Measurements from ENCODE around the gene ACVR1B. TPM values are rescaled to one million over a fixed set of nuclear protein-coding genes. Genes with fewer than 3 reads are reported as not detected.

ACVR1B gene
- total RNA-seq, 2 experiments from 2014 or later = 8.7 to 9.1 TPM

- Mint-ChIP-seq H3K9me3 (no peaks in the 10 kb centered on the region), H3K4me3 (no peak overlapping the region), H3K27me3 (ENCODE audit: low read depth) (peaks cover 3% of the 10 kb centered on the region), H3K36me3 (ENCODE audit: low read depth) (no peaks in the 10 kb centered on the region), H3K27ac (no peak overlapping the region), H3K4me1 (ENCODE audit: low read depth) (peaks cover 18% of the 10 kb centered on the region)
- DNase-seq = no peak
- CTCF ChIA-PET = interaction anchor here (0.6 to 11.9 kb wide), 16 partner anchors 11 to 1720 kb away, joined by 3 to 319 read pairs (median 3); no protein-coding TSS in a partner anchor
- intact Hi-C loops (cut with micrococcal nuclease) = no loop called here
Observed at GRCh38 chr12:52003591-52003990, 52.1 kb downstream of the ACVR1B start.

GRCh38 chr12:52004042-52004648 is 52.6 kb downstream of the ACVR1B start:
- H3K27ac Mint-ChIP-seq = no peak overlapping the region
- intact Hi-C loops (cut with micrococcal nuclease) = no loop called here
- peak; percentile 43 for DNase-seq

GRCh38 chr12:52005218-52005902 is 53.9 kb downstream of the ACVR1B start:
- H3K27ac Mint-ChIP-seq = no peak overlapping the region
- peak overlapping the region; percentile 78 for H3K4me3 Mint-ChIP-seq
- no peaks in the 10 kb centered on the region for H3K9me3 Mint-ChIP-seq
- CTCF ChIA-PET = interaction anchor here (0.8 to 11.9 kb wide), 7 partner anchors 10 to 273 kb away, joined by 3 to 319 read pairs (median 3); no protein-coding TSS in a partner anchor
- H3K4me1 Mint-ChIP-seq (ENCODE audit: low read depth) = peaks cover 17% of the 10 kb centered on the region
- peaks cover 3% of the 10 kb centered on the region for H3K27me3 Mint-ChIP-seq (ENCODE audit: low read depth)
- no peak for DNase-seq
- no peaks in the 10 kb centered on the region for H3K36me3 Mint-ChIP-seq (ENCODE audit: low read depth)
- intact Hi-C loops (cut with micrococcal nuclease) = no loop called here

More at GRCh38 chr12:52004042-52004648, 52.6 kb downstream of the ACVR1B start:
- no peaks in the 10 kb centered on the region for H3K9me3 Mint-ChIP-seq
- no peaks in the 10 kb centered on the region for H3K36me3 Mint-ChIP-seq (ENCODE audit: low read depth)
- no peak overlapping the region for H3K4me3 Mint-ChIP-seq
- H3K4me1 Mint-ChIP-seq (ENCODE audit: low read depth) = peaks cover 20% of the 10 kb centered on the region
- CTCF ChIA-PET = interaction anchor here (0.6 to 11.9 kb wide), 17 partner anchors 11 to 118 kb away, joined by 3 to 319 read pairs (median 3); no protein-coding TSS in a partner anchor
- H3K27me3 Mint-ChIP-seq (ENCODE audit: low read depth) = peaks cover 3% of the 10 kb centered on the region

GRCh38 chr12:52005903-52006703 is 54.6 kb downstream of the ACVR1B start:
- intact Hi-C loops (cut with micrococcal nuclease) = loop anchor here (1.0 to 2.0 kb wide), 3 partner anchors 13 to 45 kb away; partner anchors contain the start of gene NR4A1
- DNase-seq = no peak
- Mint-ChIP-seq H3K9me3 (no peaks in the 10 kb centered on the region), H3K4me3 (peak overlapping the region; percentile 78), H3K36me3 (ENCODE audit: low read depth) (peaks cover 6% of the 10 kb centered on the region), H3K4me1 (ENCODE audit: low read depth) (peaks cover 17% of the 10 kb centered on the region), H3K27ac (no peak overlapping the region), H3K27me3 (ENCODE audit: low read depth) (peaks cover 3% of the 10 kb centered on the region)
- CTCF ChIA-PET = interaction anchor here (0.8 to 11.9 kb wide), 6 partner anchors 11 to 273 kb away, joined by 3 to 319 read pairs (median 6); no protein-coding TSS in a partner anchor

- H3K36me3 Mint-ChIP-seq (ENCODE audit: low read depth) = peaks cover 6% of the 10 kb centered on the region
- intact Hi-C loops (cut with micrococcal nuclease) = loop anchor here (1.0 to 2.0 kb wide), 4 partner anchors 13 to 115 kb away; partner anchors contain the start of gene NR4A1
- H3K4me1 Mint-ChIP-seq (ENCODE audit: low read depth) = peaks cover 17% of the 10 kb centered on the region
- CTCF ChIA-PET = interaction anchor here (1.1 to 11.9 kb wide), 4 partner anchors 11 to 16 kb away, joined by 3 to 319 read pairs (median 6); no protein-coding TSS in a partner anchor
- DNase-seq = peak; percentile 72
- H3K4me3 Mint-ChIP-seq = peak within 1 kb of the TSS; percentile 88
- peak within 1 kb of the TSS; percentile 69 for H3K27ac Mint-ChIP-seq
- H3K27me3 Mint-ChIP-seq (ENCODE audit: low read depth) = peaks cover 3% of the 10 kb centered on the region
- H3K9me3 Mint-ChIP-seq = no peaks in the 10 kb centered on the region
Observed at GRCh38 chr12:52006726-52007157, 55.2 kb downstream of the ACVR1B start, which contains the start of gene TAMALIN. TAMALIN (plus strand) TSS chr12:52006946; CDS start chr12:52007020, 74 bp downstream.

- CTCF ChIA-PET = interaction anchor here (1.4 to 11.9 kb wide), 3 partner anchors 15 to 17 kb away, joined by 3 to 319 read pairs (median 8); no protein-coding TSS in a partner anchor
- peaks cover 17% of the 10 kb centered on the region for H3K4me1 Mint-ChIP-seq (ENCODE audit: low read depth)
- H3K36me3 Mint-ChIP-seq (ENCODE audit: low read depth) = peaks cover 6% of the 10 kb centered on the region
- H3K4me3 Mint-ChIP-seq = peak overlapping the region; percentile 88
- DNase-seq = peak; percentile 54
- peak overlapping the region; percentile 69 for H3K27ac Mint-ChIP-seq
- intact Hi-C loops (cut with micrococcal nuclease) = loop anchor here (1.0 to 2.0 kb wide), 2 partner anchors 43 to 114 kb away; partner anchors contain the start of gene NR4A1
- H3K9me3 Mint-ChIP-seq = no peaks in the 10 kb centered on the region
- H3K27me3 Mint-ChIP-seq (ENCODE audit: low read depth) = peaks cover 3% of the 10 kb centered on the region
Observed at GRCh38 chr12:52007158-52007921, 55.8 kb downstream of the ACVR1B start.

- CTCF ChIA-PET = interaction anchor here (1.5 to 11.9 kb wide), 2 partner anchors 14 to 17 kb away, joined by 3 to 319 read pairs; no protein-coding TSS in a partner anchor
- peak overlapping the region; percentile 18 for H3K27ac Mint-ChIP-seq
- peak overlapping the region; percentile 88 for H3K4me3 Mint-ChIP-seq
- peaks cover 6% of the 10 kb centered on the region for H3K36me3 Mint-ChIP-seq (ENCODE audit: low read depth)
- DNase-seq = no peak
- peaks cover 17% of the 10 kb centered on the region for H3K4me1 Mint-ChIP-seq (ENCODE audit: low read depth)
- no peaks in the 10 kb centered on the region for H3K9me3 Mint-ChIP-seq
- peaks cover 3% of the 10 kb centered on the region for H3K27me3 Mint-ChIP-seq (ENCODE audit: low read depth)
- intact Hi-C loops (cut with micrococcal nuclease) = loop anchor here (1.0 to 2.0 kb wide), 2 partner anchors 43 to 113 kb away; partner anchors contain the start of gene NR4A1
Observed at GRCh38 chr12:52007982-52008510, 56.5 kb downstream of the ACVR1B start.

GRCh38 chr12:52009081-52009751 is 57.7 kb downstream of the ACVR1B start:
- CTCF ChIA-PET = interaction anchor here (1.3 to 11.9 kb wide), 2 partner anchors 13 to 16 kb away, joined by 5 to 319 read pairs; no protein-coding TSS in a partner anchor
- intact Hi-C loops (cut with micrococcal nuclease) = no loop called here
- Mint-ChIP-seq H3K27me3 (ENCODE audit: low read depth) (peaks cover 3% of the 10 kb centered on the region), H3K36me3 (ENCODE audit: low read depth) (peaks cover 7% of the 10 kb centered on the region), H3K4me1 (ENCODE audit: low read depth) (peaks cover 17% of the 10 kb centered on the region), H3K4me3 (no peak overlapping the region), H3K9me3 (no peaks in the 10 kb centered on the region), H3K27ac (no peak overlapping the region)
- DNase-seq = no peak

- Mint-ChIP-seq H3K4me1 (ENCODE audit: low read depth) (peaks cover 17% of the 10 kb centered on the region), H3K36me3 (ENCODE audit: low read depth) (peaks cover 7% of the 10 kb centered on the region), H3K27me3 (ENCODE audit: low read depth) (peaks cover 3% of the 10 kb centered on the region), H3K9me3 (no peaks in the 10 kb centered on the region), H3K27ac (no peak overlapping the region), H3K4me3 (no peak overlapping the region)
- intact Hi-C loops (cut with micrococcal nuclease) = no loop called here
- CTCF ChIA-PET = interaction anchor here (0.6 to 11.9 kb wide), 3 partner anchors 12 to 59 kb away, joined by 3 to 319 read pairs (median 5); no protein-coding TSS in a partner anchor
- no peak for DNase-seq
Observed at GRCh38 chr12:52010152-52010622, 58.7 kb downstream of the ACVR1B start.
